ENCODE measurements around the gene OR5AC2. TPM values are rescaled to one million over a fixed set of nuclear protein-coding genes. Genes with fewer than 3 reads are reported as not detected.

Gene OR5AC2
- total and polyA plus RNA-seq, 2 of the 13 experiments (the other 11 are each of a cell fraction or from before 2014, with no cell fraction given) = not detected

DNA sequence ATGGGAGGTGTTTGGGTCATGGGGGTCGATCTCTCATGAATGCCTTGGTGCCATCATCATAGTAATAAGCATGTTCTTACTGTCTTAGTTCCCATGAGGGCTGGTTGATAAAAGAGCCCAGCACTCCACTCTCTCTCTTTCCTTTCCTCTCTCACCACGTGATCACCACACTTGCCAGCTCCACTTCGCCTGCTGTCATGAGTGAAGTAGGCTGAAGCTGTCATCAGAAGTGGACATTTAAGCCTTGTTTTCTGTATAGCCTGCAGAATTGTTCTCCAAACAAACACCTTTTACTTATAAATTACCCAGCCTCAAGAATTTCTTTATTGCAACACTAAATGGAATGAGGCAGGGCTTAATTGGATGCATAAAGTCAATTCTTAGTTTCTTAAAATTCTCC is 49.7 kb downstream of the OR5AC2 start (continued):
- TF ChIP-seq, protein P1, sequence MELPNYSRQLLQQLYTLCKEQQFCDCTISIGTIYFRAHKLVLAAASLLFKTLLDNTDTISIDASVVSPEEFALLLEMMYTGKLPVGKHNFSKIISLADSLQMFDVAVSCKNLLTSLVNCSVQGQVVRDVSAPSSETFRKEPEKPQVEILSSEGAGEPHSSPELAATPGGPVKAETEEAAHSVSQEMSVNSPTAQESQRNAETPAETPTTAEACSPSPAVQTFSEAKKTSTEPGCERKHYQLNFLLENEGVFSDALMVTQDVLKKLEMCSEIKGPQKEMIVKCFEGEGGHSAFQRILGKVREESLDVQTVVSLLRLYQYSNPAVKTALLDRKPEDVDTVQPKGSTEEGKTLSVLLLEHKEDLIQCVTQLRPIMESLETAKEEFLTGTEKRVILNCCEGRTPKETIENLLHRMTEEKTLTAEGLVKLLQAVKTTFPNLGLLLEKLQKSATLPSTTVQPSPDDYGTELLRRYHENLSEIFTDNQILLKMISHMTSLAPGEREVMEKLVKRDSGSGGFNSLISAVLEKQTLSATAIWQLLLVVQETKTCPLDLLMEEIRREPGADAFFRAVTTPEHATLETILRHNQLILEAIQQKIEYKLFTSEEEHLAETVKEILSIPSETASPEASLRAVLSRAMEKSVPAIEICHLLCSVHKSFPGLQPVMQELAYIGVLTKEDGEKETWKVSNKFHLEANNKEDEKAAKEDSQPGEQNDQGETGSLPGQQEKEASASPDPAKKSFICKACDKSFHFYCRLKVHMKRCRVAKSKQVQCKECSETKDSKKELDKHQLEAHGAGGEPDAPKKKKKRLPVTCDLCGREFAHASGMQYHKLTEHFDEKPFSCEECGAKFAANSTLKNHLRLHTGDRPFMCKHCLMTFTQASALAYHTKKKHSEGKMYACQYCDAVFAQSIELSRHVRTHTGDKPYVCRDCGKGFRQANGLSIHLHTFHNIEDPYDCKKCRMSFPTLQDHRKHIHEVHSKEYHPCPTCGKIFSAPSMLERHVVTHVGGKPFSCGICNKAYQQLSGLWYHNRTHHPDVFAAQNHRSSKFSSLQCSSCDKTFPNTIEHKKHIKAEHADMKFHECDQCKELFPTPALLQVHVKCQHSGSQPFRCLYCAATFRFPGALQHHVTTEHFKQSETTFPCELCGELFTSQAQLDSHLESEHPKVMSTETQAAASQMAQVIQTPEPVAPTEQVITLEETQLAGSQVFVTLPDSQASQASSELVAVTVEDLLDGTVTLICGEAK (IDR thresholded peaks at IDR 0.05) = no peak
- TF ChIP-seq, protein P1 (CRISPR knock-in tag; IDR thresholded peaks at IDR 0.05) = no peak
- TF ChIP-seq EZH2 (conservative IDR thresholded peaks at IDR 0.05; ENCODE audit: low read depth, low read length) (no peak), ZNF567 (CRISPR knock-in tag; IDR thresholded peaks at IDR 0.05; ENCODE audit: borderline replicate concordance) (no peak)
- TF ChIP-seq, protein P2, sequence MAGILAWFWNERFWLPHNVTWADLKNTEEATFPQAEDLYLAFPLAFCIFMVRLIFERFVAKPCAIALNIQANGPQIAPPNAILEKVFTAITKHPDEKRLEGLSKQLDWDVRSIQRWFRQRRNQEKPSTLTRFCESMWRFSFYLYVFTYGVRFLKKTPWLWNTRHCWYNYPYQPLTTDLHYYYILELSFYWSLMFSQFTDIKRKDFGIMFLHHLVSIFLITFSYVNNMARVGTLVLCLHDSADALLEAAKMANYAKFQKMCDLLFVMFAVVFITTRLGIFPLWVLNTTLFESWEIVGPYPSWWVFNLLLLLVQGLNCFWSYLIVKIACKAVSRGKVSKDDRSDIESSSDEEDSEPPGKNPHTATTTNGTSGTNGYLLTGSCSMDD (CRISPR knock-in tag; IDR thresholded peaks at IDR 0.05) = no peak

Other genes with a start within 250 kb of the OR5AC2 start
- gene RIOX2, start 114.7 kb upstream of the OR5AC2 start, total RNA-seq (2016; rRNA removed; fragmentation: Illumina TruSeq; extraction: Trizol) = 43.3 and 52.5 TPM in 2 replicates
- gene RIOX2, start 114.7 kb upstream of the OR5AC2 start, polyA plus RNA-seq (2011; rRNA removed) = 19.9 and 20.6 TPM in 2 replicates
- 0.31 and 0.42 TPM in 2 replicates for gene GABRR3, start 51.9 kb upstream of the OR5AC2 start, total RNA-seq (2016; rRNA removed; fragmentation: Illumina TruSeq; extraction: Trizol)
- gene GABRR3, start 51.9 kb upstream of the OR5AC2 start, polyA plus RNA-seq (2011; rRNA removed) = 0.60 and 0.83 TPM in 2 replicates
- gene OR5H1, start 43.5 kb downstream of the OR5AC2 start, total RNA-seq (2016; rRNA removed; fragmentation: Illumina TruSeq; extraction: Trizol) = not detected in 2 replicates
- not detected in 2 replicates for gene OR5H1, start 43.5 kb downstream of the OR5AC2 start, polyA plus RNA-seq (2011; rRNA removed)
- gene OR5H14, start 60.3 kb downstream of the OR5AC2 start, total RNA-seq (2016; rRNA removed; fragmentation: Illumina TruSeq; extraction: Trizol) = not detected in 2 replicates
- gene OR5H14, start 60.3 kb downstream of the OR5AC2 start, polyA plus RNA-seq (2011; rRNA removed) = not detected in 2 replicates
- not detected in 2 replicates for gene OR5H15, start 79.5 kb downstream of the OR5AC2 start, total RNA-seq (2016; rRNA removed; fragmentation: Illumina TruSeq; extraction: Trizol)
- gene OR5H15, start 79.5 kb downstream of the OR5AC2 start, polyA plus RNA-seq (2011; rRNA removed) = not detected in 2 replicates
- not detected in 2 replicates for gene OR5H6, start 177.1 kb downstream of the OR5AC2 start, total RNA-seq (2016; rRNA removed; fragmentation: Illumina TruSeq; extraction: Trizol)
- gene OR5H6, start 177.1 kb downstream of the OR5AC2 start, polyA plus RNA-seq (2011; rRNA removed) = 0.09 TPM in 1 of 2 replicates, not detected in the other
- gene OR5H2, start 195.3 kb downstream of the OR5AC2 start, total RNA-seq (2016; rRNA removed; fragmentation: Illumina TruSeq; extraction: Trizol) = not detected in 2 replicates
- not detected in 2 replicates for gene OR5H2, start 195.3 kb downstream of the OR5AC2 start, polyA plus RNA-seq (2011; rRNA removed)